Measurements from ENCODE around the gene TAF15. TPM values are rescaled to one million over a fixed set of nuclear protein-coding genes. Genes with fewer than 3 reads are reported as not detected.

Gene TAF15
- total RNA-seq, 1 donor from 2014 or later = 326 TPM

Other genes starting within 250 kb of the TAF15 start
- 0.07 TPM in 1 of 2 replicates, not detected in the other for gene SLFN14, start 248.7 kb upstream of the TAF15 start, total RNA-seq
- 4.5 and 4.8 TPM in 2 replicates for gene PEX12, start 230.9 kb upstream of the TAF15 start, total RNA-seq
- gene AP2B1, start 222.2 kb upstream of the TAF15 start, total RNA-seq = 164 and 172 TPM in 2 replicates
- gene RASL10B, start 77.8 kb upstream of the TAF15 start, total RNA-seq = 0.71 and 0.72 TPM in 2 replicates
- gene GAS2L2, start 56.2 kb upstream of the TAF15 start, total RNA-seq = not detected in 2 replicates
- gene C17orf50, start 48.6 kb upstream of the TAF15 start, total RNA-seq = not detected in 2 replicates
- gene MMP28, start 13.8 kb upstream of the TAF15 start, total RNA-seq = not detected in 2 replicates
- gene HEATR9, start 59.4 kb downstream of the TAF15 start, total RNA-seq = 0.14 TPM in 1 of 2 replicates, not detected in the other
- gene CCL5, start 70.9 kb downstream of the TAF15 start, total RNA-seq = 19.6 and 20.7 TPM in 2 replicates
- gene RDM1, start 121.3 kb downstream of the TAF15 start, total RNA-seq = 2.6 and 2.9 TPM in 2 replicates
- gene LYZL6, start 134.2 kb downstream of the TAF15 start, total RNA-seq = not detected in 2 replicates
- not detected in 2 replicates for gene CCL16, start 172.0 kb downstream of the TAF15 start, total RNA-seq
- not detected in 2 replicates for gene CCL14, start 177.2 kb downstream of the TAF15 start, total RNA-seq
- not detected in 2 replicates for gene CCL15, start 192.1 kb downstream of the TAF15 start, total RNA-seq
- gene CCL23, start 208.5 kb downstream of the TAF15 start, total RNA-seq = not detected in 2 replicates

All from activated CD4-positive, alpha-beta T cell treated with anti-CD3 and anti-CD28 coated beads, Interleukin-2, amount 10 ng/mL, durations not matched to agents 24 days and 14 days (primary cell).